HCT116 (cell line): Measurements from ENCODE around the gene HK2. TPM values are rescaled to one million over a fixed set of nuclear protein-coding genes. Genes with fewer than 3 reads are reported as not detected.

Experiments
- ATAC-seq: fragments of 200-7000 bp; cut with Tn5 transposase; 2 replicates; pipeline ENCODE4 v1.9.1; 2020; ENCODE audit warnings: mild to moderate bottlenecking, moderate library complexity
- BruUV-seq: library from RNA; stranded (reverse); fragments of 400-500 nt; replicated peaks from 2 replicates; lab custom pipeline; 2021; lab: Mats Ljungman, UMichigan
- CTCF ChIA-PET: fragments of 300-600 bp; sonication (Branson Sonifier 250); formaldehyde crosslinking; loops from one replicate; lab custom pipeline; 2021; ENCODE audit warnings: antibody characterized with exemption; lab: Charles Lee
- POLR2A ChIA-PET: fragments of 300-600, 350-600 bp; sonication (Branson Sonifier 250); formaldehyde crosslinking; loops from one replicate; lab custom pipeline; 2021; ENCODE audit warnings: antibody characterized with exemption; lab: Charles Lee
- RAD21 ChIA-PET, 2 experiments: fragments of 300-600 bp; sonication (Branson Sonifier 250); formaldehyde crosslinking; loops; one replicate each; lab custom pipeline; 2023; ENCODE audit warnings: low total read pairs in 2 of 2; ENCODE audit not compliant: uncharacterized antibody in 2 of 2, unreplicated experiment in 2 of 2, low non-redundant PET in 1 of 2; lab: Charles Lee
- DNase-seq: peaks from one replicate; pipeline ENCODE4 v3.0.0-alpha.2; 2010; ENCODE audit warnings: low read depth, low spot score
- H2AFZ ChIP-seq: fragments of 200-600 bp; shearing (Covaris generic), sonication (generic); 2 replicates; pipeline ENCODE4 v1.6.1; 2017; ENCODE audit warnings: low read depth, mixed run types, mixed read lengths, antibody characterized with exemption, low read length; ENCODE audit not compliant: poor library complexity, severe bottlenecking
- H3K27ac ChIP-seq: 2 replicates; pipeline ENCODE4 v1.5.1; 2012; ENCODE audit warnings: low read depth, low read length
- H3K27me3 ChIP-seq: fragments of 200-600 bp; sonication (generic); 2 replicates; pipeline ENCODE4 v1.6.1; 2016; ENCODE audit warnings: mixed run types, low read length, mixed read lengths; ENCODE audit not compliant: insufficient read depth
- H3K36me3 ChIP-seq, 2 experiments: fragments of 200-500 bp in 1 of 2; fragments of 200-600 bp in 1 of 2; sonication (Bioruptor generic) in 1 of 2; sonication (generic) in 1 of 2; 2 replicates each; pipeline versions ENCODE4 v1.5.1 to v1.6.1; 2014 to 2016; ENCODE audit warnings: low read length in 2 of 2, inconsistent platforms in 1 of 2, mixed read lengths in 1 of 2, mixed run types in 1 of 2; ENCODE audit not compliant: insufficient read depth in 2 of 2, control insufficient read depth in 1 of 2
- H3K4me1 ChIP-seq, 2 experiments: fragments of 200-600 bp in 1 of 2; sonication (generic) in 1 of 2; 2 replicates each; pipeline versions ENCODE4 v1.5.1 to v1.6.1; 2012 to 2017; ENCODE audit warnings: low read length in 2 of 2, inconsistent platforms in 1 of 2, mild to moderate bottlenecking in 1 of 2, mixed read lengths in 1 of 2, mixed run types in 1 of 2, moderate library complexity in 1 of 2; ENCODE audit not compliant: insufficient read depth in 2 of 2, control insufficient read depth in 1 of 2
- H3K4me2 ChIP-seq: fragments of 200-600 bp; sonication (generic); 2 replicates; pipeline ENCODE4 v1.6.1; 2017; ENCODE audit warnings: mixed run types, low read length, mixed read lengths
- H3K4me3 ChIP-seq, 2 experiments: fragments of 200-600 bp in 1 of 2; sonication (generic) in 1 of 2; replicated peaks in 1 of 2; 2 replicates each; pipeline ENCODE4 v1.5.1; 2011 to 2016; ENCODE audit warnings: low read length in 2 of 2, control low read depth in 1 of 2, low read depth in 1 of 2, mild to moderate bottlenecking in 1 of 2, mixed read lengths in 1 of 2, mixed run types in 1 of 2
- H3K79me2 ChIP-seq: fragments of 200-600 bp; sonication (generic); 2 replicates; pipeline ENCODE4 v1.6.1; 2017; ENCODE audit warnings: mild to moderate bottlenecking, mixed run types, low read length, moderate library complexity, mixed read lengths; ENCODE audit not compliant: insufficient read depth
- H3K9ac ChIP-seq: fragments of 200-600 bp; sonication (generic); 2 replicates; pipeline ENCODE4 v1.6.1; 2016; ENCODE audit warnings: low read length, mixed read lengths
- H3K9me2 ChIP-seq: fragments of 200-600 bp; sonication (generic), shearing (Covaris generic); 2 replicates; pipeline ENCODE4 v1.6.1; 2017; ENCODE audit warnings: mixed run types, mild to moderate bottlenecking, moderate library complexity; ENCODE audit not compliant: insufficient read depth
- H3K9me3 ChIP-seq, 2 experiments: fragments of 200-500 bp in 1 of 2; fragments of 200-600 bp in 1 of 2; sonication (Bioruptor generic) in 1 of 2; sonication (generic) in 1 of 2; 2 replicates each; pipeline ENCODE4 v1.6.1; 2014 to 2017; ENCODE audit warnings: low read length in 2 of 2, mixed read lengths in 2 of 2, inconsistent platforms in 1 of 2, low read depth in 1 of 2, mild to moderate bottlenecking in 1 of 2, mixed run types in 1 of 2, moderate library complexity in 1 of 2; ENCODE audit not compliant: control insufficient read depth in 1 of 2, insufficient read depth in 1 of 2
- H4K20me1 ChIP-seq: fragments of 200-600 bp; sonication (generic), shearing (Covaris generic); 2 replicates; pipeline ENCODE4 v1.6.1; 2017; ENCODE audit warnings: mixed run types, mild to moderate bottlenecking, moderate library complexity; ENCODE audit not compliant: insufficient read depth
- CBX3 ChIP-seq: IDR thresholded peaks from 2 replicates; pipeline ENCODE4 v1.6.1; 2012; ENCODE audit warnings: low read depth
- CEBPB ChIP-seq: IDR thresholded peaks from 2 replicates; pipeline ENCODE4 v1.6.1; 2012; ENCODE audit warnings: low read depth
- CTCF ChIP-seq, 3 experiments: fragments of 200-600 bp in 1 of 3; sonication (generic) in 1 of 3; IDR thresholded peaks in 2 of 3; conservative IDR thresholded peaks in 1 of 3; 2 replicates each; pipeline ENCODE4 v1.5.1; 2012 to 2017; ENCODE audit warnings: low read depth in 2 of 3, low read length in 2 of 3, antibody characterized with exemption in 1 of 3, borderline replicate concordance in 1 of 3, control low read depth in 1 of 3, mild to moderate bottlenecking in 1 of 3, mixed read lengths in 1 of 3, mixed run types in 1 of 3, moderate library complexity in 1 of 3; ENCODE audit not compliant: insufficient read depth in 1 of 3
- ELF1 ChIP-seq: IDR thresholded peaks from 2 replicates; pipeline ENCODE4 v1.6.1; 2012; ENCODE audit warnings: low read depth, borderline replicate concordance
- EZH2 ChIP-seq: fragments of 200-600 bp; sonication (generic); IDR thresholded peaks from 2 replicates; pipeline ENCODE4 v1.6.1; 2017; ENCODE audit warnings: antibody characterized with exemption, mixed run types
- EZH2phosphoT487 ChIP-seq: fragments of 200-600 bp; IDR thresholded peaks from 2 replicates; pipeline ENCODE4 v1.6.1; 2018; ENCODE audit warnings: antibody characterized with exemption, borderline replicate concordance
- JUND ChIP-seq: IDR thresholded peaks from 2 replicates; pipeline ENCODE4 v1.6.1; 2012
- POLR2A ChIP-seq: IDR thresholded peaks from 2 replicates; pipeline ENCODE4 v1.7.0; 2011; ENCODE audit warnings: borderline replicate concordance; ENCODE audit not compliant: insufficient read depth, insufficient read length; ENCODE audit errors: extremely low read depth
- POLR2AphosphoS5 ChIP-seq: IDR thresholded peaks from 2 replicates; pipeline ENCODE4 v1.6.1; 2011; ENCODE audit warnings: mild to moderate bottlenecking, low read depth, low read length, moderate library complexity
- RAD21 ChIP-seq: IDR thresholded peaks from 2 replicates; pipeline ENCODE4 v1.6.1; 2012; ENCODE audit warnings: low read depth, mild to moderate bottlenecking
- SP1 ChIP-seq: IDR thresholded peaks from 2 replicates; pipeline ENCODE4 v1.6.1; 2012; ENCODE audit warnings: low read depth
- SRF ChIP-seq: IDR thresholded peaks from 2 replicates; pipeline ENCODE4 v1.6.1; 2012; ENCODE audit warnings: low read depth
- TCF7L2 ChIP-seq: IDR thresholded peaks from 2 replicates; pipeline ENCODE4 v1.7.0; 2011; ENCODE audit warnings: borderline replicate concordance, inconsistent platforms; ENCODE audit not compliant: insufficient read depth, insufficient read length; ENCODE audit errors: extremely low read depth
- YY1 ChIP-seq: IDR thresholded peaks from 2 replicates; pipeline ENCODE4 v1.6.1; 2011; ENCODE audit warnings: low read length, low read depth, moderate library complexity, mild to moderate bottlenecking; ENCODE audit not compliant: insufficient replicate concordance; ENCODE audit errors: extremely low read depth
- ZNF274 ChIP-seq: fragments of 200-500 bp; sonication (Bioruptor generic); IDR thresholded peaks from 2 replicates; pipeline ENCODE4 v1.6.1; 2014; ENCODE audit warnings: mild to moderate bottlenecking, low read depth, low read length, inconsistent platforms
- intact Hi-C: fragments of 100-400 bp; cut with micrococcal nuclease; formaldehyde crosslinking; loops from 2 replicates; pipeline ENCODE4 v1.10.0; 2022
- total RNA-seq: library from RNA; stranded (reverse); gene quantifications from one replicate; pipeline ENCODE4 v1.2.1, GENCODE V29; 2021; ENCODE audit not compliant: unreplicated experiment
- TF ChIP-seq, protein P1 (sequence below): IDR thresholded peaks from 2 replicates; pipeline ENCODE4 v1.6.1; 2012; ENCODE audit warnings: low read depth
- TF ChIP-seq, protein P2 (sequence below): IDR thresholded peaks from 2 replicates; pipeline ENCODE4 v1.6.1; 2011; ENCODE audit warnings: mild to moderate bottlenecking, low read length, moderate library complexity; ENCODE audit not compliant: insufficient replicate concordance; ENCODE audit errors: extremely low read depth
- TF ChIP-seq, protein P3 (sequence below): IDR thresholded peaks from 2 replicates; pipeline ENCODE4 v1.6.1; 2012

Gene HK2
- total RNA-seq, 1 experiment from 2014 or later: 42.5 TPM

DNA sequence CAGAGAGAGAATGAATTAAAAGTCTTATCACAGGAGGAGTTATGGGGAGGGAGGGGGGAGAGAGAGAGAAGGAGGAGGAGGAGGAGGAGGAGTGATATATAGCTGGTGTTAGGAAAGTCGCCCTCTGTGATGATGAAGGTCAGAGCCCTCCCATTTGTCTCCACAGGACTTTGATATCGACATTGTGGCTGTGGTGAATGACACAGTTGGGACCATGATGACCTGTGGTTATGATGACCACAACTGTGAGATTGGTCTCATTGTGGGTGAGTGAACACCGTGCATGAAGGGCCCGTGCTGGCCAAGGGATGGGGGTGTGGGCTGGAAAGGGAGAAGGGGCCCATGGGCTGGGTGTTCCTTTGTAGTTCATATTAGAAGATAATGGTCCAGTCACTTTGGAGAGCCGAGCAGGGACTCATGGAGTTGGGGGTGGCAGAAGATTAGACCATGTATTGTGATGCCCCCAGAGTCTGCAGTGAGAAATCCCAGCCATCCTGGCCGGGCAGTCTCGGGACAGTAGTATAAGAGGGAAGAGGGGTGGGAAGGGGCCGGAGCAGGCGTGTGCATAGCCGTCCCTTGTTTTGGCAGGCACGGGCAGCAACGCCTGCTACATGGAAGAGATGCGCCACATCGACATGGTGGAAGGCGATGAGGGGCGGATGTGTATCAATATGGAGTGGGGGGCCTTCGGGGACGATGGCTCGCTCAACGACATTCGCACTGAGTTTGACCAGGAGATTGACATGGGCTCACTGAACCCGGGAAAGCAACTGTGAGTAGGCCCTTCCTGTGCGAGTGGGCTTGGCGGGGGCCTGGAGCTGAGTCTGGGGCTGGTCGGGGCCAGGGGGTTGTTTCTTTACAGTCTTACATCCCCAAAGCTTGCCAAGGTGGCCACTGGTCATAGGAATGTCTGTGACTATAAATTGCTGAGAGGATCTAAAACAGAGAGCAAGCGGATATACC is 40.0 kb downstream of the HK2 start:
- Histone ChIP-seq H2AFZ (no peak overlapping the region), H3K9me2 (no peaks in the 10 kb centered on the region), H3K9ac (no peak overlapping the region), H3K9me3 (no peaks in the 10 kb centered on the region), H3K4me1 (no peaks in the 10 kb centered on the region), H3K4me3 (no peak overlapping the region), H3K4me2 (no peak overlapping the region), H3K27me3 (no peaks in the 10 kb centered on the region), H3K36me3 (peaks cover 15 to 52% of the 10 kb centered on the region in 2 experiments; a peak in 3 of 4 replicates), H3K27ac (no peak overlapping the region), H4K20me1 (no peaks in the 10 kb centered on the region), H3K79me2 (peaks cover 13% of the 10 kb centered on the region; the same call in 1 of the 2 replicates)
- no peak for ATAC-seq
- ChIA-PET RAD21 (no interaction called here), POLR2A (no interaction called here), CTCF (interaction anchor here (0.9 to 4.3 kb wide), 4 partner anchors 8 to 182 kb away, joined by 3 to 46 read pairs (median 11); no protein-coding TSS in a partner anchor)
- BruUV-seq: no TSS peak
- DNase-seq: no peak
- intact Hi-C loops: no loop called here
- TF ChIP-seq TCF7L2: no peak
- TF ChIP-seq, protein P1, sequence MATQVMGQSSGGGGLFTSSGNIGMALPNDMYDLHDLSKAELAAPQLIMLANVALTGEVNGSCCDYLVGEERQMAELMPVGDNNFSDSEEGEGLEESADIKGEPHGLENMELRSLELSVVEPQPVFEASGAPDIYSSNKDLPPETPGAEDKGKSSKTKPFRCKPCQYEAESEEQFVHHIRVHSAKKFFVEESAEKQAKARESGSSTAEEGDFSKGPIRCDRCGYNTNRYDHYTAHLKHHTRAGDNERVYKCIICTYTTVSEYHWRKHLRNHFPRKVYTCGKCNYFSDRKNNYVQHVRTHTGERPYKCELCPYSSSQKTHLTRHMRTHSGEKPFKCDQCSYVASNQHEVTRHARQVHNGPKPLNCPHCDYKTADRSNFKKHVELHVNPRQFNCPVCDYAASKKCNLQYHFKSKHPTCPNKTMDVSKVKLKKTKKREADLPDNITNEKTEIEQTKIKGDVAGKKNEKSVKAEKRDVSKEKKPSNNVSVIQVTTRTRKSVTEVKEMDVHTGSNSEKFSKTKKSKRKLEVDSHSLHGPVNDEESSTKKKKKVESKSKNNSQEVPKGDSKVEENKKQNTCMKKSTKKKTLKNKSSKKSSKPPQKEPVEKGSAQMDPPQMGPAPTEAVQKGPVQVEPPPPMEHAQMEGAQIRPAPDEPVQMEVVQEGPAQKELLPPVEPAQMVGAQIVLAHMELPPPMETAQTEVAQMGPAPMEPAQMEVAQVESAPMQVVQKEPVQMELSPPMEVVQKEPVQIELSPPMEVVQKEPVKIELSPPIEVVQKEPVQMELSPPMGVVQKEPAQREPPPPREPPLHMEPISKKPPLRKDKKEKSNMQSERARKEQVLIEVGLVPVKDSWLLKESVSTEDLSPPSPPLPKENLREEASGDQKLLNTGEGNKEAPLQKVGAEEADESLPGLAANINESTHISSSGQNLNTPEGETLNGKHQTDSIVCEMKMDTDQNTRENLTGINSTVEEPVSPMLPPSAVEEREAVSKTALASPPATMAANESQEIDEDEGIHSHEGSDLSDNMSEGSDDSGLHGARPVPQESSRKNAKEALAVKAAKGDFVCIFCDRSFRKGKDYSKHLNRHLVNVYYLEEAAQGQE: no peak
- TF ChIP-seq EZH2phosphoT487: no peak
- no peak for TF ChIP-seq CTCF (IDR thresholded peaks at IDR 0.05 in 2 of 3, conservative IDR thresholded peaks at IDR 0.05 in 1 of 3; ENCODE audit: borderline replicate concordance in 1 of 3, insufficient read depth in 1 of 3, low read depth in 2 of 3, low read length in 2 of 3)
- TF ChIP-seq, protein P2, sequence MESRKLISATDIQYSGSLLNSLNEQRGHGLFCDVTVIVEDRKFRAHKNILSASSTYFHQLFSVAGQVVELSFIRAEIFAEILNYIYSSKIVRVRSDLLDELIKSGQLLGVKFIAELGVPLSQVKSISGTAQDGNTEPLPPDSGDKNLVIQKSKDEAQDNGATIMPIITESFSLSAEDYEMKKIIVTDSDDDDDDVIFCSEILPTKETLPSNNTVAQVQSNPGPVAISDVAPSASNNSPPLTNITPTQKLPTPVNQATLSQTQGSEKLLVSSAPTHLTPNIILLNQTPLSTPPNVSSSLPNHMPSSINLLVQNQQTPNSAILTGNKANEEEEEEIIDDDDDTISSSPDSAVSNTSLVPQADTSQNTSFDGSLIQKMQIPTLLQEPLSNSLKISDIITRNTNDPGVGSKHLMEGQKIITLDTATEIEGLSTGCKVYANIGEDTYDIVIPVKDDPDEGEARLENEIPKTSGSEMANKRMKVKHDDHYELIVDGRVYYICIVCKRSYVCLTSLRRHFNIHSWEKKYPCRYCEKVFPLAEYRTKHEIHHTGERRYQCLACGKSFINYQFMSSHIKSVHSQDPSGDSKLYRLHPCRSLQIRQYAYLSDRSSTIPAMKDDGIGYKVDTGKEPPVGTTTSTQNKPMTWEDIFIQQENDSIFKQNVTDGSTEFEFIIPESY: no peak
- no peak for TF ChIP-seq ELF1
- no peak for TF ChIP-seq JUND
- TF ChIP-seq, protein P3, sequence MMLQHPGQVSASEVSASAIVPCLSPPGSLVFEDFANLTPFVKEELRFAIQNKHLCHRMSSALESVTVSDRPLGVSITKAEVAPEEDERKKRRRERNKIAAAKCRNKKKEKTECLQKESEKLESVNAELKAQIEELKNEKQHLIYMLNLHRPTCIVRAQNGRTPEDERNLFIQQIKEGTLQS: no peak
- no peak for TF ChIP-seq CBX3
- no peak for TF ChIP-seq POLR2A
- no peak for TF ChIP-seq RAD21
- TF ChIP-seq ZNF274: no peak
- TF ChIP-seq EZH2: no peak
- no peak for TF ChIP-seq CEBPB
- no peak for TF ChIP-seq POLR2AphosphoS5
- no peak for TF ChIP-seq YY1
- no peak for TF ChIP-seq SRF
- TF ChIP-seq SP1: no peak
